ENCODE measurements around the gene SERPINB1.
"Not testable (repeated sequence)": the region's sequence is repeated elsewhere in the genome, so short reads cannot be mapped to it uniquely, and the experiment has no call there.

Gene SERPINB1

DNA sequence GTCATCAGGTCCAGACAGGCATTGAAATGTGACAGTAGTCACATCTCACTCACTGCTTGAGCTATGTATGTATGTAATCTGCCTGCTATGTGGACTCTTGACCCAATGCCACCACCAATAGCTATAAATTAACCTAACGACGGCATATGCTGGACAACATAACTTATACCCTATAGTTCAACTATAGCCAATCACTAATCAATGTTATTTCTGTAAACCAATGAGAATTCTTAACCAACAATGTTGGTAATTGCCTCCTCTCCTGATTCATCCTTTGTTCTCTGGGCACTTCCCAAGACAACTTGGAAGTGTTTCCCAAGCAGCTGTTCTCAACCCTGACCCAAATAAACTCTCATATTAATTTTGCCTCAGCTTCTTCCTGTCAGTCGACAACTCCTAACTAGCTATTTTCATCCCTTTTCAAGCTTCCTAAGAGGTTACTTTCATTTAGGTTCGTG is 24.1 kb upstream of the SERPINB1 start:
- no peak for DNase-seq

DNA sequence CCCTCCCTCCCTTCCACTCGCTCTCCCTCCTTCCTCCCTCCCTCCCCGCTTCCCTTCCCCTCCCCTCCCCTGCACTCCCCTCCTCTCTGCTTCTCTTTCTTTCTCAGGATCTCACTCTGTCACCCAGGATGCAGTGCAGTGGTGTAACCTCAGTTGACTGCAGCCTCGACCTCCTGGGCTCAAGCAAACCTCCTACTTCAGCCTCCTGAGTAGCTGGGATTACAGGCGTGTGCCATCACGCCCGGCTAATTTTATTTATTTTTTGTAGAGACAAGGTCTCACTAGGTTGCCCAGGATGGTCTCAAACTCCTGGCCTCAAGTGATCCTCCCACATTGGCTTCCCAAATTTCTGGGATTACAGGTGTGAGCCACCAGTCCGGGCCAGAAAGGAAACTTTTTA is 23.6 kb upstream of the SERPINB1 start:
- DNase-seq, result no peak

DNA sequence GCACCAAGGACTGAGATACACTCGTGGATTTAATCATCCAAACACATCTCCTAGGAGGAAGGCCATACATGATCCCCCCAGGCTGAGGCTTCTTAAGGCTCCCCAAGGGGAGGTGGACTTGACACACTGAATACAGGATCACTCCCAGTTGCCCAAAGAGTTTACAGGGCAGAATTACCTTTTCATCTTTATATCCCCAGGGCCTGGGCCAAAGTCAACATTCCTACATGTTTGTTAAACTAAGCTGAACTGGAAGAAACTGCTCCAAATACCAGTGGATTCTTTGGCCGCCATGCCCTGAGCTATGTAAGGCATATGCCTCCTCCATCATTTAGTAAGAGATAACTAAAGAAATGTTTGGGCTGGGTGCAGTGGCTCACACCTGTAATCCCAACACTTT is 22.2 kb upstream of the SERPINB1 start:
- DNase-seq, result no peak

DNA sequence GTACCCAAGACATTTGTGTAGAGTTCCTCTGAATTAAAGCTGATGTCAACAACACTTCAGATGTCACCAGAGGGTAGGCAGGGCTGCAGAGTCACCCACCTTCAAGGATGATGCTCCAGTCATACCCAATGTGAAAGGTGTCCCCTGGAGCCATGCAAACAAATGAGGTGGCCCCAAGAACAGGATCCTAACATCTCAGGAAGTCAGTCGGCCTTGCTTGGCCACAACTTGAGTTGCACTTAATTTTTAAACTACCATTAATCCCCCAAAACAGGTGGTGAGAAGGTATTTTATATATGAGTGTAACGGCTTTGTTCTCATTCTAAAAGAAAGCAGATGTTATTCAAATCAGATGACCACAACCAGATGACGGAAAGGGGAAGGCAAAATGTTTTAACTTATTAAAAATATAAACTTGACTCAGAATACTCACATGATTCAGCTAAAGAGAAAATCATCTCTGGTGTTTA is 21.1 kb upstream of the SERPINB1 start:
- no peak for DNase-seq

GRCh38 chr6:2861822-2862164 is 20.1 kb upstream of the SERPINB1 start:
- no peak for DNase-seq

DNA sequence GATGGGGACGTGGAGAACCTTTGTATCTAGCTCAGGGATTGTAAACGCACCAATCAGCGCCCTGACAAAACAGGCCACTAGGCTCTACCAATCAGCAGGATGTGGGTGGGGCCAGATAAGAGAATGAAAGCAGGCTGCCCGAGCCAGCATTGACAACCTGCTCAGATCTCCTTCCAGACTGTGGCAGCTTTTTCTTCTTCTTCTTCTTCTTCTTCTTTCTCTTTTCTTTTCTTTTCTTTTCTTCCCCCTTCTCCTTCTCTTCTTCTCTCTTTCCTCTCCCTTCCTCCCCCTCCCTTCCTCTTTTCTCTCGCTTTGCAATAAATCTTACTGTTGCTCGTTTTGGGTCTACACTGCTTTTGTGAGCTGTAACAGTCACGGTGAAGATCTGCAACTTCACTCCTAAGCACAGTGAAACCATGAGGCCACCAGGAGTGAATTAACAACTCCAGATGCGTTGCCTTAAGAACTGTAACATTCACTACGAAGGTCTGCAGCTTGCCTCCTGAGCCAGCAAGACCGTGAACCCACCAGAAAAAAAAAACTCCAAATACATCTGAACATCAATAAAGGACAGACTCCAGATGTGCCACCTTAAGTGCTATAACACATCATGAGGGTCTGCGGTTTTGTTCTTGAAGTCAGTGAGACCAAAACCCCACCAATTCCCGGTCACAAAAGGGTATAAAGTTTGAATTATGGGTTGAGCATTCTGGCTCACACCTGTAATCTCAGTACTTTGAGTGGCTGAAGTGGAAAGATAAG is 19.6 kb upstream of the SERPINB1 start:
- no peak for DNase-seq

DNA sequence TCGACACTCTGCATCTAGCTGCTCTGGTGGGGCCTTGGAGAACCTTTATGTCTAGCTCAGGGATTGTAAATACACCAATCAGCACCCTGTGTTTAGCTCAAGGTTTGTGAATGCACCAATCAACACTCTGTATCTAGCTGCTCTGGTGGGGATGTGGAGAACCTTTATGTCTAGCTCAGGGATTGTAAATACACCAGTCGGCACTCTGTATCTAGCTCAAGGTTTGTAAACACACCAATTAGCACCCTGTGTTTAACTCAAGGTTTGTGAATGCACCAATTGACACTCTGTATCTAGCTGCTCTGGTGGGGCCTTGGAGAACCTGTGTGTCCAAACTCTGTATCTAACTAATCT is 19.0 kb upstream of the SERPINB1 start:
- not testable (repeated sequence) for DNase-seq

DNA sequence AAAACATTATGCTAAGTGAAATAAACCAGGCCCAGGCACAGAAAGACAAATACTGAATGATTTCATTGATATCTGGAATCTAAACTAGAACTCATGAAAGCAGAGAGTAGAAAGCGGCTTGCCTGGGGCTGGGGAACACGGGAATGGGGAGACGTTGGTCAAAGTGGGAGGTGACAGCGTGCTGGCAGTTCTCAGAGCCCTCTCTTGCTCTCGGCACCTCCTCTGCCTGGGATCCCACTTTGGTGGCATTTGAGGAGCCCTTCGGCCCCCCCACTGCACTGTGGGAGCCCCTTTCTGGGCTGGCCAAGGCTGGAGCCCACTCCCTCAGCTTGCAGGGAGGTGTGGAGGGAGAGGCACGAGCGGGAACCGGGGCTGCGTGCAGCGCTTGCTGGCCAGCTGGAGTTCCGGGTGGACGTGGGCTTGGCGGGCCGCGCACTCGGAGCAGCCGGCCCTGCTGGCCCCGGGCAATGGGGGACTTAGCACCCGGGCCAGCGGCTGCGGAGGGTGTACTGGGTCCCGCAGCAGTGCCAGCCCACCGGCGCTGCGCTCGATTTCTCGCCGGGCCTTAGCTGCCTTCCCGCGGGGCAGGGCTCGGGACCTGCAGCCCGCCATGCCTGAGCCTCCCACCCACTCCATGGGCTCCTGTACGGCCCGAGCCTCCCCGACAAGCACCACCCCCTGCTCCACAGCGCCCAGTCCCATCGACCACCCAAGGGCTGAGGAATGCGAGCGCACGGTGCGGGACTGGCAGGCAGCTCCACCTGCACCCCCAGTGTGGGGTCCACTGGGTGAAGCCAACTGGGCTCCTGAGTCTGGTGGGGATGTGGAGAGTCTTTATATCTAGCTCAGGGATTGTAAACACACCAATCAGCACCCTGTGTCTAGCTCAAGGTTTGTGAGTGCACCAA is 18.4 kb upstream of the SERPINB1 start:
- not testable (repeated sequence) for DNase-seq

DNA sequence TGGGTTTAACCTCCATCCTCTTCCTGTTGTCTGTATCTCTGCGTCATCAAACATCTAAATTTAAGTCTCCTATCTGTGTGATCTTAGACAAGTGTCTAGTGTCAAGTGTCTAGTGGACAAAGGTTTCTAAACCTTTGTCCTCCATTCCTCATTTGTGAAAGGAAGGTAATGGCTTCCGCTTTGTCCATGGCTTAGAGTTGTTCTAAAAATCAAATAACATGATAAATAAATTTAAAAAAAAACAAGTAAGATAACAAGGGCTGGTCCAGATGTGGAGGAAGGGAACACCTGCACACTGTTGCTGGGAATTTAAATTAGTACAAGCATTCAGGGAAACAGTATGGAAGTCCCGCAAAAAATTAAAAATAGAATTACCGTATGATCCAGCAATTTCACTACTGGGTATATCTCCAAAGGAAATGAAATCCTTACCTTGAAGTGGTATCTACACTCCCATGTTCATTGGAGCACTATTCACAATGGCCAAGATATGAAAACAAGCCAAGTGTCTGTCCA is 17.6 kb upstream of the SERPINB1 start:
- DNase-seq, result no peak

DNA sequence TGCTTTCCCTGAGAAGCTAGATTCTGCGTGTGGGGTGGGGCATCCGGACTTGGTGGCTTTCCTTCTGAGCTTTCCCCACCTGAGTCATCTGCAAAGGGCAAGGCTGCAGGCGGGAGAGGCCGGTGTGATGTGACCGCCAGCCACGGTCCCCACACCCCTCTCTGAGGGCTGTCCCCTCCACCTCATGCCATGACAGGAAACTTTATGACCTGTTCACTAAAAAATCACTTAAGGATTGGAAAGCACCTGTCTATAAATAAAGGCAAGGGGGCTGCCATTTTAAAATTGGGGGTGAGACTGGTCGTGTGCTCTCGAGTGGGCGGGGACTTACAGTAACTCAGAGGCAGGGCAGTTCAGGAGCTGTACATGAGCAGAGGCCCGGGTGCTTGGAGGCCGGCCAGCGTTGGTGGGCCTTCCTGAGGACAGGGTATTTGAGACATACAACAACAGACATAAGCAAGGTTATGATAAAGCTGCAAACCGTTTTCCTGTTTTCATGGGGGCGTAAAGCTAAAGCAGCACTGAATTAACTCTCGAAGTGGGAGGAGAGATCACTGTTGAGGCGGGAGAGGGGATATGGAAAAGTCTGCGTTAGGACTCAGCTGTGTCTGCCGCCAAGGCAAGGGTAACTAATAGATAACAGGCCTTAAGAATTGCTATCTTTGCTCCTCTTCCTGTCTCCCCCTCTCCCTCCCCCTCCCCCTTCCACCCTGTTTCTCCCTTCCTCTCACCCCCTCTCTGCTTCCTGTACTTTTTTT is 16.1 kb upstream of the SERPINB1 start:
- no peak for DNase-seq

DNA sequence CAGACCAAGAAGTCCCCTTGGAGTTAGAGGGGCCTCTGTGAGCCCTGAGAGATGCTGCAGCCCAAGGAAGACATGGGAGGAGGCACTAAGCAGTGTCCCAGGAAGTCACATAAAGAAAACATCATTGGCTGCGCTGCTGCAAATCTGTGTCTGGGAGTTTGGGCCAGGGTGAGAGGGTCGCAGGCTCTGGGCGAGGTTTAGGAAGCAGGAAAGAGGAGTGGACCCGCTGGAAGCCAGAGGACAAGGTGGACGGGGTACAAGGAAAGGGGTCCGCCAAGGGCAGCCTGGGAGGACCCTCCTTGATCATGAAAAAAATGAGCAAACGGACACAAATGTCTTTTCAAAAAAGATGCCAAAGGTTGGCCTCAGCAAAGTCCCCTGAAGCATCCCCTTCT is 15.5 kb upstream of the SERPINB1 start:
- no peak for DNase-seq

DNA sequence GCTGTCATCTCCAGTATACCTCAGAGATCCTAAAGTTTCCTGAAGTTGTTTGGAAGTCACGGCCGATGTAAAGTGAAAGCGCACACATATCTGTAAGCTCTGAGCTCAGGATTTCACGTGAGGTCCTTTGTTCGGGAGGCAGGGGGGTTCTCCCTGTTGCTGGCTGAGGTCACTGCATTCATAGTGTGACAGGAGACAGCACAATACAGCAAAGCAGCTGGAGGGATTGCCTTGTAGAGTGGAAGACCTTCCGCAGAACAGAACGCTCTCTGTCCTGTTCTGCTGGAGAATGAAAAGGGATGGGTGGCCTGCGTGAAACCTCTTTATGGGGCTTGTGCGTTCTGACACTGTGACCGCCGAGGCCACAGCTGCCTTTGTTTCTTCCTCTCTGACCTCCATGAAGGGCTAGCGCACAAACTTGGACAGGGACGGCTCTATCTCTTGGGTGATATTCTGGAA is 13.4 kb upstream of the SERPINB1 start:
- DNase-seq, result no peak

DNA sequence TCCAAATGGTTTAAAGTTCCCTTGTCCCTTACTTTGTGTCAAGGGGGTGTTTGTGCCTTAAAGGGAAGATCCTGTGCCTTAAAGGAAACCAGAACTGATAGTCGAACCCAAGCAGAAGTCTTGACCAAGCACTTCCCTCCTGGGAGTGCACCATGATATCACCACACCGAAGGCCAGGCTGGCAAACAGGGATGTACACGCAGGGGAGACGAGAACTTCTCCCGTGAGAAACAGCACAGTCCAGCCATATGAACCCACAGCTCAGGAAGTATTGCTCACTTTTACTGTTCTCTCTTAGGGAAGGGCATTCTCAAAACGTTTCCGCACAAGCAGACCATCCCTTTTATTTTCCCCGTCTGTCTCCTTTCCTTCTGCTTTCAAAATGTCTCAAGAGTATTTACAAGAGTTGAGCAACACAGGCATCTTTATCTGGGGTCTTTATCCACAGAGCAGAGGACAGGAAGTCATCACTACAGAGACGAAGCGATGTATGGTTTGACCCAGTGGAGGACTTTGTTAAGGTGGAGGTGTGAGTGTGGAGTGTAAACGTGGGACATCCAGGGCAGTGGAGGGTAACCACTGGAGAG is 12.8 kb upstream of the SERPINB1 start:
- no peak for DNase-seq

DNA sequence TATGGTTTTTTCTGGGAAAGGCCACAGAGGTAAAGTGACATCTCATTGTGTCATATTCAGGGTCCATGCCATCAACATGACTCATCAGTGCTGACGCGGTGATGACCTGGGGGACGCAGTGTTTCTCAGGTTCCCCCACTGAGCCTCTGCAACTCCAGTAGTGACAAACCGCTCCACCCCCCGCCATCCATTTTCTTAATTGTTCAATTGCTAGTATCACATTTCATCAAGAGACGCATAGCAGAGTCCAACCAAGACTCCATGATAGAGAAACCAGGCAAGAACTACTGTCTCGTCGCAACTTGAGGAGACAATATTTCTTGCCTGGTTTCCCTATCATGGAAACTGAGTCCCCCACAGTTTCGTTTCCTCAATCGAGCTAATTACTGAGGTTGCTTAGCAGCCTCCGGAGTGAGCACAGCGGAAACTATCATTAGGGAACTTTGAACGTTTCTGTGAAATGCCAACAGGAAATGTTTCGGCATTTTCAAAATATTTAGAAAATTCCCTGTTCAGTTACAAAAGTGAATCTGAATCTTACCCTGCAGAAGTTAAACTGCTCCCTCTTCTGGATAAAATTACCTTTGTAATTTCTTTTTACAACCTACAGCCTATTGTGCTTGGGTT is 12.2 kb upstream of the SERPINB1 start:
- no peak for DNase-seq

DNA sequence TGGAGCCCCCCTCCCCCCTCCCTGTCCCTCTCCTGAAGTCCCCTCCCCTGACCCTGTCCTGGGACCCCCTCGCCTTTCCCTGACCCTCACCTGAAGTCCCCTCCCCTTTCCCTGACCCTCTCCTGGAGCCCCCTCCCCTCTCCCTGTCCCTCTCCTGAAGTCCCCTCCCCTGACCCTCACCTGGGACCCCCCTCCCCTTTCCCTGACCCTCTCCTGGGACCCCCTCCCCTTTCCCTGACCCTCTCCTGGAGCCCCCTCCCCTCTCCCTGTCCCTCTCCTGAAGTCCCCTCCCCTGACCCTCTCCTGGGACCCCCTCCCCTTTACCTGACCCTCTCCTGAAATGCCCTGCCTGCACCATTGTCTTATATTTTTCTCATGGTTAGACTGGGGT is 11.7 kb upstream of the SERPINB1 start:
- DNase-seq, result not testable (repeated sequence)

DNA sequence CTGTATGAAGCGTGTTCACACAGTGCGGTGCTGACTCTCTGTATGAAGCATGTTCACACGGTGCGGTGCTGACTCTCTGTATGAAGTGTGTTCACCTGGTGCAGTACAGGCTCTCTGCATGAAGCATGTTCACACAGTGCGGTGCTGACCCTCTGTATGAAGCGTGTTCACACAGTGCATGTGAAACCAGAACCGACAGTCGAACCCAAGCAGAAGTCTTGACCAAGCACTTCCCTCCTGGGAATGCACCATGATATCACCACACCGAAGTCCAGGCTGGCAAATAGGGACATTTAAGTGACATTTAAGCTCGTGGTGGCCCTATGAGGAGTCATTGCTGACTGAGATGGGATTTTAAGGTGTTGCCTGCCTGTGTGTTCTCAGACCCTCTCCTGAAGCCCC is 11.3 kb upstream of the SERPINB1 start:
- DNase-seq, result no peak

- no peak for DNase-seq
Observed at GRCh38 chr6:2852514-2852855, 10.8 kb upstream of the SERPINB1 start.

GRCh38 chr6:2851727-2852513 is 10.3 kb upstream of the SERPINB1 start:
- DNase-seq, result no peak

DNA sequence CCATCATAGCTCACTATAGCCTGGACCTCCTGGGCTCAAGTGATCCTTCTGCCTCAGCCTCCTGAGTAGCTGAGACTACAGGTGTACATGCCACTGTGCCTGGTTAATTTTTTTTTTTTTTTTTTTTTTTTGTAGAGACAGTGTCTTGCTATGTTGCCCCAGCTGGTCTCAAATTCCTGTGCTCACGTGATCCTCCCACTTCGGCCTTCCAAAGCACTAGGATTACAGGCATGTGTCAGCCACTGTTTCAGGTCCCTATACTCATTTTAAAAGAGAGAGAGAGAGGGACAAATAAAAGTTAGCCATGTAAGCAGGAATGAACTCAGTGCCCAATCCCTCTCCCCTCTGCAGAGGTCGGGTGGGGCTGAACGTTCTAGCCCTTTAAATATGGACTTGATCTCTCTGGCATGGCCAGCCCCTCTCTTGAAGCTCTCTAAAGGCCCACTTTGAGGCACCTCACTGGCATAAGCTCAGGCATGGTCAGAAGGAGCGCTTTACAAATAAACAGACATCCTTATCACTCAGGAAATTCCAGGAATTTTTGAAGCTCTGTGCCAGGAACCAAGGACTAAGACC is 9.0 kb upstream of the SERPINB1 start:
- no peak for DNase-seq

- no peak for DNase-seq
Observed at GRCh38 chr6:2848851-2849250, 7.2 kb upstream of the SERPINB1 start.

GRCh38 chr6:2845880-2846208 is 4.2 kb upstream of the SERPINB1 start:
- no peak for DNase-seq

Data from DMS79 treated with DMSO at 0.1 percent for 48 hours (cell line).